ENCODE data around the gene ACAD10. TPM values are rescaled to one million over a fixed set of nuclear protein-coding genes. Genes with fewer than 3 reads are reported as not detected.
A peak's percentile ranks its signal among the peaks of the same experiment; 100 is the strongest.

Gene ACAD10
- total and polyA plus RNA-seq, 2 of the 13 experiments (the other 11 are each of a cell fraction or from before 2014, with no cell fraction given) = 15.2 to 16.3 TPM

DNA sequence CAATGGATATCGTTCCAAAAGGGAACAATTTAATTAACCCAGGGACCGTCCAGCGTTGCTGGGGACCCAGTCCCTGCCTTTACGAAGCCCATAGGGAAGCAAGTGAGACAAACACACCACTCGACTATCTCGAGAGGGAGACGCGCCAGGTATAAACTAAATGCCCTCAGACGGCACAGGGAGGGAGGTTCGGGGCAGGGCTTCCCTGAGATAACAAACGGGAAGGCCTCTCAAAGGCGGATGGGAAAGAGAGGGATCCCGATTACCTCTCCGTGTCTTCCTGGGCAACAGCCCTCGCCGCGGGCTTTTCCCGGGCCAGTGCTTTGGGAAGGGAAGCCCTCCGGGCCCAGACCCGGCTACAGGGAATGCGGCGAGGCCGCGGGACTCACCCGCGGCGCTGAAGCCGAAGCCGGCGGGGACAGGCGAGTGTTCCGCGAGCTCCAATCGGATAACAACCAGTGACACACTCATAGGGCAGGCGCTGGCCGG, 487 bp upstream of the ACAD10 start (continued):
- TF ChIP-seq ZSCAN20 (CRISPR knock-in tag; IDR thresholded peaks at IDR 0.05; ENCODE audit: borderline replicate concordance) = 0 out of 2 replicates have a peak, but pooled peaks have one; percentile 77
- TF ChIP-seq POGZ (CRISPR knock-in tag; IDR thresholded peaks at IDR 0.05) = no peak
- TF ChIP-seq DBP (CRISPR knock-in tag; IDR thresholded peaks at IDR 0.05; ENCODE audit: not compliant biosample characterization) = peak; percentile 13
- TF ChIP-seq ZNF747 (CRISPR knock-in tag; IDR thresholded peaks at IDR 0.05; ENCODE audit: borderline replicate concordance) = 0 out of 2 replicates have a peak, but pooled peaks have one; percentile 23
- TF ChIP-seq ISL2 (CRISPR knock-in tag; IDR thresholded peaks at IDR 0.05) = 0 out of 2 replicates have a peak, but pooled peaks have one; percentile 15
- TF ChIP-seq DNMT1 (CRISPR knock-in tag; IDR thresholded peaks at IDR 0.05) = 0 out of 2 replicates have a peak, but pooled peaks have one; percentile 71
- TF ChIP-seq, protein P1, sequence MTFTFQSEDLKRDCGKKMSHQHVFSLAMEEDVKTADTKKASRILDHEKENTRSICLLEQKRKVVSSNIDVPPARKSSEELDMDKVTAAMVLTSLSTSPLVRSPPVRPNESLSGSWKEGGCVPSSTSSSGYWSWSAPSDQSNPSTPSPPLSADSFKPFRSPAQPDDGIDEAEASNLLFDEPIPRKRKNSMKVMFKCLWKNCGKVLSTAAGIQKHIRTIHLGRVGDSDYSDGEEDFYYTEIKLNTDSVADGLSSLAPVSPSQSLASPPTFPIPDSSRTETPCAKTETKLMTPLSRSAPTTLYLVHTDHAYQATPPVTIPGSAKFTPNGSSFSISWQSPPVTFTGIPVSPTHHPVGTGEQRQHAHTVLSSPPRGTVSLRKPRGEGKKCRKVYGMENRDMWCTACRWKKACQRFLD (CRISPR knock-in tag; IDR thresholded peaks at IDR 0.05; ENCODE audit: borderline replicate concordance) = no peak
- TF ChIP-seq ZNF235 (CRISPR knock-in tag; IDR thresholded peaks at IDR 0.05; ENCODE audit: borderline replicate concordance) = 0 out of 2 replicates have a peak, but pooled peaks have one; percentile 2
- TF ChIP-seq NR2F2 (IDR thresholded peaks at IDR 0.05; ENCODE audit: borderline replicate concordance, low read depth) = 0 out of 2 replicates have a peak, but pooled peaks have one; percentile 5
- 0 out of 2 replicates have a peak, but pooled peaks have one; percentile 3 for TF ChIP-seq MEIS1 (CRISPR knock-in tag; IDR thresholded peaks at IDR 0.05; ENCODE audit: borderline replicate concordance)

All from HepG2 (cell line).